Activated T-cell treated with anti-CD3 and anti-CD28 coated beads, Interleukin-2, amount 50 U/mL, for 24 hours (primary cell): Measurements from ENCODE around the gene RNF207.
A peak's percentile ranks its signal among the peaks of the same experiment; 100 is the strongest.

Source experiments
- DNase-seq: peaks from one replicate; pipeline ENCODE4 v3.0.0-alpha.2; 2020
- H3K27ac Mint-ChIP-seq: 2 replicates; pipeline ENCODE4 v1.8.0; 2020; ENCODE audit warnings: mild to moderate bottlenecking, mixed read lengths
- H3K27me3 Mint-ChIP-seq: 2 replicates; pipeline ENCODE4 v1.8.0; 2020; ENCODE audit warnings: mixed read lengths
- H3K36me3 Mint-ChIP-seq: 2 replicates; pipeline ENCODE4 v1.8.0; 2020; ENCODE audit warnings: low read depth, mixed read lengths
- H3K4me1 Mint-ChIP-seq: 2 replicates; pipeline ENCODE4 v1.8.0; 2020; ENCODE audit warnings: low read depth, mixed read lengths
- H3K4me3 Mint-ChIP-seq: 2 replicates; pipeline ENCODE4 v1.8.0; 2020; ENCODE audit warnings: mild to moderate bottlenecking, moderate library complexity, mixed read lengths
- H3K9me3 Mint-ChIP-seq: 2 replicates; pipeline ENCODE4 v1.8.0; 2020; ENCODE audit warnings: mixed read lengths

Gene RNF207

GRCh38 chr1:6167391-6168303 is 38.3 kb upstream of the RNF207 start:
- Mint-ChIP-seq H3K9me3 (no peaks in the 10 kb centered on the region), H3K4me3 (no peak overlapping the region), H3K36me3 (no peaks in the 10 kb centered on the region), H3K4me1 (no peaks in the 10 kb centered on the region), H3K27me3 (peaks cover 18% of the 10 kb centered on the region), H3K27ac (no peak overlapping the region)
- DNase-seq, result no peak

- no peak overlapping the region for H3K4me3 Mint-ChIP-seq
- H3K27me3 Mint-ChIP-seq, result peaks cover 19% of the 10 kb centered on the region
- H3K4me1 Mint-ChIP-seq, result no peaks in the 10 kb centered on the region
- H3K27ac Mint-ChIP-seq, result no peak overlapping the region
- no peaks in the 10 kb centered on the region for H3K9me3 Mint-ChIP-seq
- no peaks in the 10 kb centered on the region for H3K36me3 Mint-ChIP-seq
- no peak for DNase-seq
Measured at GRCh38 chr1:6168947-6169586, 36.9 kb upstream of the RNF207 start.

GRCh38 chr1:6170116-6170741 is 35.7 kb upstream of the RNF207 start:
- no peaks in the 10 kb centered on the region for H3K4me1 Mint-ChIP-seq
- no peak overlapping the region for H3K27ac Mint-ChIP-seq
- H3K27me3 Mint-ChIP-seq, result peaks cover 19% of the 10 kb centered on the region
- H3K9me3 Mint-ChIP-seq, result no peaks in the 10 kb centered on the region
- no peaks in the 10 kb centered on the region for H3K36me3 Mint-ChIP-seq
- DNase-seq, result no peak
- H3K4me3 Mint-ChIP-seq, result no peak overlapping the region

- H3K27ac Mint-ChIP-seq, result no peak overlapping the region
- peaks cover 19% of the 10 kb centered on the region for H3K27me3 Mint-ChIP-seq
- no peaks in the 10 kb centered on the region for H3K9me3 Mint-ChIP-seq
- H3K4me3 Mint-ChIP-seq, result no peak overlapping the region
- no peaks in the 10 kb centered on the region for H3K4me1 Mint-ChIP-seq
- no peaks in the 10 kb centered on the region for H3K36me3 Mint-ChIP-seq
- no peak for DNase-seq
Measured at GRCh38 chr1:6170742-6171201, 35.1 kb upstream of the RNF207 start.

GRCh38 chr1:6171548-6172124 is 34.3 kb upstream of the RNF207 start:
- no peak for DNase-seq
- H3K36me3 Mint-ChIP-seq, result no peaks in the 10 kb centered on the region
- no peaks in the 10 kb centered on the region for H3K9me3 Mint-ChIP-seq
- no peaks in the 10 kb centered on the region for H3K4me1 Mint-ChIP-seq
- H3K4me3 Mint-ChIP-seq, result no peak overlapping the region
- H3K27me3 Mint-ChIP-seq, result peaks cover 22% of the 10 kb centered on the region
- H3K27ac Mint-ChIP-seq, result no peak overlapping the region

- peaks cover 31% of the 10 kb centered on the region for H3K27me3 Mint-ChIP-seq
- no peak overlapping the region for H3K4me3 Mint-ChIP-seq
- DNase-seq, result no peak
- no peaks in the 10 kb centered on the region for H3K4me1 Mint-ChIP-seq
- H3K9me3 Mint-ChIP-seq, result no peaks in the 10 kb centered on the region
- H3K36me3 Mint-ChIP-seq, result no peaks in the 10 kb centered on the region
- no peak overlapping the region for H3K27ac Mint-ChIP-seq
Measured at GRCh38 chr1:6172549-6172948, 33.4 kb upstream of the RNF207 start.

- H3K36me3 Mint-ChIP-seq, result no peaks in the 10 kb centered on the region
- H3K27ac Mint-ChIP-seq, result no peak overlapping the region
- H3K4me1 Mint-ChIP-seq, result peaks cover 7% of the 10 kb centered on the region
- no peak overlapping the region for H3K4me3 Mint-ChIP-seq
- DNase-seq, result no peak
- H3K9me3 Mint-ChIP-seq, result no peaks in the 10 kb centered on the region
- H3K27me3 Mint-ChIP-seq, result peaks cover 44% of the 10 kb centered on the region
Measured at GRCh38 chr1:6174621-6175410, 31.1 kb upstream of the RNF207 start.

GRCh38 chr1:6175411-6175828 is 30.5 kb upstream of the RNF207 start:
- no peak overlapping the region for H3K4me3 Mint-ChIP-seq
- H3K4me1 Mint-ChIP-seq, result peaks cover 7% of the 10 kb centered on the region
- DNase-seq, result no peak
- no peaks in the 10 kb centered on the region for H3K36me3 Mint-ChIP-seq
- H3K27ac Mint-ChIP-seq, result no peak overlapping the region
- no peaks in the 10 kb centered on the region for H3K9me3 Mint-ChIP-seq
- H3K27me3 Mint-ChIP-seq, result peaks cover 42% of the 10 kb centered on the region

GRCh38 chr1:6176779-6177178 is 29.1 kb upstream of the RNF207 start:
- Mint-ChIP-seq H3K9me3 (no peaks in the 10 kb centered on the region), H3K27ac (no peak overlapping the region), H3K27me3 (peaks cover 49% of the 10 kb centered on the region), H3K36me3 (no peaks in the 10 kb centered on the region), H3K4me1 (peaks cover 18% of the 10 kb centered on the region), H3K4me3 (no peak overlapping the region)
- no peak for DNase-seq

GRCh38 chr1:6177681-6178380 is 28.1 kb upstream of the RNF207 start:
- Mint-ChIP-seq H3K4me3 (no peak overlapping the region), H3K9me3 (no peaks in the 10 kb centered on the region), H3K4me1 (peaks cover 20% of the 10 kb centered on the region), H3K36me3 (no peaks in the 10 kb centered on the region), H3K27ac (no peak overlapping the region), H3K27me3 (peaks cover 47% of the 10 kb centered on the region)
- DNase-seq, result no peak

GRCh38 chr1:6178751-6179563 is 27.0 kb upstream of the RNF207 start:
- DNase-seq, result no peak
- peaks cover 49% of the 10 kb centered on the region for H3K27me3 Mint-ChIP-seq
- H3K4me1 Mint-ChIP-seq, result peaks cover 31% of the 10 kb centered on the region
- no peak overlapping the region for H3K27ac Mint-ChIP-seq
- peak overlapping the region; percentile 54 for H3K4me3 Mint-ChIP-seq
- no peaks in the 10 kb centered on the region for H3K9me3 Mint-ChIP-seq
- H3K36me3 Mint-ChIP-seq, result peaks cover 3% of the 10 kb centered on the region

GRCh38 chr1:6179564-6180175 is 26.2 kb upstream of the RNF207 start:
- H3K9me3 Mint-ChIP-seq, result no peaks in the 10 kb centered on the region
- H3K27me3 Mint-ChIP-seq, result peaks cover 49% of the 10 kb centered on the region
- peaks cover 38% of the 10 kb centered on the region for H3K4me1 Mint-ChIP-seq
- DNase-seq, result no peak
- peaks cover 10% of the 10 kb centered on the region for H3K36me3 Mint-ChIP-seq
- H3K27ac Mint-ChIP-seq, result no peak overlapping the region
- H3K4me3 Mint-ChIP-seq, result no peak overlapping the region
